ENCODE measurements around the gene BORCS5.

BORCS5 gene

DNA sequence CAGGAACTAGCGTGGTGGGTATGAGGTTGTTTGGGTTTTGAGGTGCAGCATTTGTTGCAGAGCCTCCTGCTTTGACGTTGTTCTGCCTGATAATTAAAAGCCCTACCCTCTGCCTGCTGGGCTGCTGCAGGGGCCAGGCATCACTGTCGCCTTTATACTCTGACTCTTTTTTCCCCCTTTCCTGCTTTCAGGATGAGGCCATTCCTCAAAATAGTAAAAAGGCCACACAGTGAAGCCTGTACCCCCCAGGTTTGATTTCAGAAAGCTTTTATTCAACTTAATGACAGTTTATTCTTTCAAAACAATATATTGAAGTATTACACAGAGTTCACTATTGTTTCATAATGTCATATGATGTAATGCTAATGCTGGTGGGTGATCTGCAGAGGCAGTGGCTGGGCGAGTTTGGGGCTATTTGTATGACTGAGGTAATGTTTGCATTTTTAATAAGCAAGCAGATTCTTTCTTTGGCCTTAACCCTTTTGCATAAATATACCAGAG lies 9.1 kb downstream of the BORCS5 start:
- TF ChIP-seq, protein P1, sequence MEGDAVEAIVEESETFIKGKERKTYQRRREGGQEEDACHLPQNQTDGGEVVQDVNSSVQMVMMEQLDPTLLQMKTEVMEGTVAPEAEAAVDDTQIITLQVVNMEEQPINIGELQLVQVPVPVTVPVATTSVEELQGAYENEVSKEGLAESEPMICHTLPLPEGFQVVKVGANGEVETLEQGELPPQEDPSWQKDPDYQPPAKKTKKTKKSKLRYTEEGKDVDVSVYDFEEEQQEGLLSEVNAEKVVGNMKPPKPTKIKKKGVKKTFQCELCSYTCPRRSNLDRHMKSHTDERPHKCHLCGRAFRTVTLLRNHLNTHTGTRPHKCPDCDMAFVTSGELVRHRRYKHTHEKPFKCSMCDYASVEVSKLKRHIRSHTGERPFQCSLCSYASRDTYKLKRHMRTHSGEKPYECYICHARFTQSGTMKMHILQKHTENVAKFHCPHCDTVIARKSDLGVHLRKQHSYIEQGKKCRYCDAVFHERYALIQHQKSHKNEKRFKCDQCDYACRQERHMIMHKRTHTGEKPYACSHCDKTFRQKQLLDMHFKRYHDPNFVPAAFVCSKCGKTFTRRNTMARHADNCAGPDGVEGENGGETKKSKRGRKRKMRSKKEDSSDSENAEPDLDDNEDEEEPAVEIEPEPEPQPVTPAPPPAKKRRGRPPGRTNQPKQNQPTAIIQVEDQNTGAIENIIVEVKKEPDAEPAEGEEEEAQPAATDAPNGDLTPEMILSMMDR (conservative IDR thresholded peaks at IDR 0.05; ENCODE audit: low read depth, low read length): no peak
- H3K4me2 ChIP-seq: no peak overlapping the region
- no peak overlapping the region for H2AFZ ChIP-seq (ENCODE audit: low read depth)
- no peak overlapping the region for H3K9ac ChIP-seq
- H3K27ac ChIP-seq: no peak overlapping the region
- no peaks in the 10 kb centered on the region for H3K27me3 ChIP-seq (ENCODE audit: insufficient read depth, low read depth)
- peaks cover 8% of the 10 kb centered on the region for H3K4me1 ChIP-seq (ENCODE audit: low read depth, poor library complexity, severe bottlenecking)
- H3K79me2 ChIP-seq (ENCODE audit: insufficient read depth, low read depth): 0 out of 2 replicates have a peak, but pooled peaks cover 2% of the 10 kb centered on the region
- H3K36me3 ChIP-seq (ENCODE audit: insufficient read depth): no peaks in the 10 kb centered on the region
- no peaks in the 10 kb centered on the region for H4K20me1 ChIP-seq (ENCODE audit: insufficient read depth)
- no peak overlapping the region for H3K4me3 ChIP-seq (IDR thresholded peaks at IDR 0.05; ENCODE audit: insufficient read depth, low read depth, low read length)

GRCh38 chr12:12366701-12367481 lies 10.0 kb downstream of the BORCS5 start:
- Histone ChIP-seq H3K4me2 (no peak overlapping the region), H3K27me3 (ENCODE audit: insufficient read depth, low read depth) (no peaks in the 10 kb centered on the region)
- TF ChIP-seq, protein P1 (conservative IDR thresholded peaks at IDR 0.05; ENCODE audit: low read depth, low read length): no peak

GRCh38 chr12:12367482-12367998 lies 10.7 kb downstream of the BORCS5 start:
- no peak overlapping the region for H3K9ac ChIP-seq
- H3K4me2 ChIP-seq: no peak overlapping the region
- TF ChIP-seq, protein P1 (conservative IDR thresholded peaks at IDR 0.05; ENCODE audit: low read depth, low read length): no peak
- H3K27ac ChIP-seq: no peak overlapping the region
- no peak overlapping the region for H3K4me3 ChIP-seq (IDR thresholded peaks at IDR 0.05; ENCODE audit: insufficient read depth, low read depth, low read length)
- H3K36me3 ChIP-seq (ENCODE audit: insufficient read depth): no peaks in the 10 kb centered on the region
- no peaks in the 10 kb centered on the region for H3K79me2 ChIP-seq (ENCODE audit: insufficient read depth, low read depth)
- H4K20me1 ChIP-seq (ENCODE audit: insufficient read depth): no peaks in the 10 kb centered on the region
- no peak overlapping the region for H2AFZ ChIP-seq (ENCODE audit: low read depth)
- peaks cover 8% of the 10 kb centered on the region for H3K4me1 ChIP-seq (ENCODE audit: low read depth, poor library complexity, severe bottlenecking)
- H3K27me3 ChIP-seq (ENCODE audit: insufficient read depth, low read depth): no peaks in the 10 kb centered on the region

More at GRCh38 chr12:12366701-12367481, 10.0 kb downstream of the BORCS5 start:
- Histone ChIP-seq H3K36me3 (ENCODE audit: insufficient read depth) (no peaks in the 10 kb centered on the region), H3K9ac (no peak overlapping the region), H4K20me1 (ENCODE audit: insufficient read depth) (no peaks in the 10 kb centered on the region), H2AFZ (ENCODE audit: low read depth) (no peak overlapping the region), H3K4me1 (ENCODE audit: low read depth, poor library complexity, severe bottlenecking) (peaks cover 8% of the 10 kb centered on the region), H3K79me2 (ENCODE audit: insufficient read depth, low read depth) (no peaks in the 10 kb centered on the region), H3K4me3 (IDR thresholded peaks at IDR 0.05; ENCODE audit: insufficient read depth, low read depth, low read length) (no peak overlapping the region), H3K27ac (no peak overlapping the region)

DNA sequence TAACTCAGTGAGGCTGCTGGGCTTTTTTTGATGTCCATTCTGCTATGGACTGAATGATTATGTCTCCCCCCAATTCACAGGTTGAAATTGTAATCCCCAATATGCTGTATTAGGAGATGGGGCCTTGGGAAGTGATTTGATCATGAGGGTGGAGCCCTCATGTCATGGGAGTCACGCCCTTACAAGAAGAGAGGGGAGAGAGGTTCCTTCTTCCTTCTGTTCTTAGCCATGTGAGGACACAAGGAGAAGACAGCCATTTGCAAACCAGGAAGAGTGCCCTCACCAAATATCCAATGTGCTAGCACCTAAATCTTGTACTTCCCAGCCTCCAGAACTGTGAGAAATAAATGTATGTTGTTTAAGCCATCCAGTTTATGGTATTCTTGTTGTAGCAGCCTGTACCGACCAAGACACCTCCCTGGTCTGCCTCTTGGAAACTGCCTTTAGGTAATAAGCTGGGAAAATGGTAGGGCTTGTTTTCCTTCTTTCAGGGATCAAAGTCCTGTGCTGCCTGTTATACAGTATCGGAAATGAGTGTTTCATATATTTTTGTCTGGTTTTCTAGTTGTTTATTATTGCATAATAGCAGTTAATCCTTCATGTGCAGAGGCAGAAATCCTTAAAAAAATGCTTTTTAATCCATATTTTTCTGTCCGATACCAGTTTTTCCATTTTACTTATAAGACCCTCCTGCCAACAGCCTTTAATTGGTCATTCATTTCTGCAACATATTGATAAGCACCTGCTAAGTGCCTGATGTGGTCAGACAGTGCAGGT lies 16.3 kb downstream of the BORCS5 start:
- Histone ChIP-seq H3K27me3 (ENCODE audit: insufficient read depth, low read depth) (no peaks in the 10 kb centered on the region), H3K36me3 (ENCODE audit: insufficient read depth) (no peaks in the 10 kb centered on the region), H2AFZ (ENCODE audit: low read depth) (no peak overlapping the region), H3K79me2 (ENCODE audit: insufficient read depth, low read depth) (no peaks in the 10 kb centered on the region), H3K4me2 (no peak overlapping the region), H3K4me3 (IDR thresholded peaks at IDR 0.05; ENCODE audit: insufficient read depth, low read depth, low read length) (no peak overlapping the region), H3K9ac (no peak overlapping the region), H3K27ac (no peak overlapping the region), H4K20me1 (ENCODE audit: insufficient read depth) (no peaks in the 10 kb centered on the region), H3K4me1 (ENCODE audit: low read depth, poor library complexity, severe bottlenecking) (peaks cover 13% of the 10 kb centered on the region)
- TF ChIP-seq, protein P1 (conservative IDR thresholded peaks at IDR 0.05; ENCODE audit: low read depth, low read length): no peak
